Ammon's horn (tissue), 1 donor: ENCODE data around the gene RNF5.
A peak's percentile ranks its signal among the peaks of the same experiment; 100 is the strongest.
"Not testable (repeated sequence)": the region's sequence is repeated elsewhere in the genome, so short reads cannot be mapped to it uniquely, and the experiment has no call there.

ENCODE experiments used
- DNase-seq: peaks from one replicate; pipeline ENCODE4 v3.0.0-alpha.2; 2016; ENCODE audit warnings: low spot score

RNF5 gene, protein sequence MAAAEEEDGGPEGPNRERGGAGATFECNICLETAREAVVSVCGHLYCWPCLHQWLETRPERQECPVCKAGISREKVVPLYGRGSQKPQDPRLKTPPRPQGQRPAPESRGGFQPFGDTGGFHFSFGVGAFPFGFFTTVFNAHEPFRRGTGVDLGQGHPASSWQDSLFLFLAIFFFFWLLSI

DNA sequence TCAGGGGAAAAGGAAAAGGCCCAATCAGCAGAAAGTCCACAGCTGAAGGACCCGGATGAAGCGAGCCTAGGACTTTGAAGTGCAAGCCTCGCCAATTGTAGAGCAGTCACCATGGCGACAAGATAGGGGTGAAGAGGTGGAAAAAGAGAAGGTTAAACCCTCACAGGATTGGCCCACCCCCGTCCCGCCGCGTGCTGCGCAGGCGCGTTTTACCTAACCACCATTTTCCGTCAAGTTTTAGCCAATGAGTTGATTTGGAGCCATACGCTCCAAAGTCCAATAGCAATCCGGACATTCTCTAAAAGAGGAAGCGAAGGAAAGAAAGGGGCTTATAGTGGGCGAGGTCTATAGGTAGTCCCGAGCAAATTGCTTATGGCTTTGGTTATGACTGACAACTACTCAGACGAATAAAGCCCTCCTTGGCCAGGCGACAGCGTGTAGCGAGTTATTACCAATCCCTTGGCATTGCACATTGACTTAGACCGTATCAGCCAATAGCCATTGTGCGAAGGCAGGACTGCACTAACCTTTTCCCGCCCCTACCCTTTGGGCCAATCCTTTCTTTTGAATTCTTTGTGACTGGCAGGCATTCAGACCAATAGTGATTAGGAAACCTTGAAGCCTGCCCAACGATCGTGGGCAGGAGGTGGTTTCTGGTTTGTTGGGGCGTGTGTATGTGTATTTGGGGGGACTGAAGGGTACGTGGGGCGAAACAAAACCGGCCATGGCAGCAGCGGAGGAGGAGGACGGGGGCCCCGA is at the start of gene RNF5:
Gene RNF5, plus strand, starts transcription at position 618 of the 759 bp plus-strand sequence. Its CDS starts 107 bp downstream, at position 725.
- DNase-seq, result peak; percentile 100

DNA sequence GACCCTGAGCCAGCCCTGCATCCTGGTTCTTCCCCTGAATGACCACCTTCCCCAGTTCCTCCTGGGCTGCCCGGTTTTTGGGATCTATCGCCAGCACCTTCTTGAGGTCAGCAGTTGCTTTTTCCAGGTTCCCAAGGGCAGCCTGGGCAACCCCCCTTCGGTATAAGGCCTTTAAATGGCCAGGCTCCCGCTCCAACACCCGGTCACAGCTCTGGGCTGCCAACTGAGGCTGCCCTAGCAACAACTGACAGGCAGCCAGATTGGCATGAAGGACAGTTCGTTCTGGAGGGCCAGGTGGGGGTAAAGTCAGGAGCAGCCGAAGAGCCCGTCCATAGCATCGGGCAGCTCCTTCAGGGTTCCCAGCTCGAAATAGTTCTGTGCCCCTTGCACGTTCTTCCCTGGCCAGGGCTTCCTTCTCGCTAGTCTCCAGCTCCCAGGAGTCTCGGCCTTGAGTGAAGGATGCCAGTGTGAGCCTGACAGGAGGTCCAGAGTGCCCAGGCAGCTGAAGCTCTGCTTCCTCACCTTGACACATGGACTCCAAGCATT is 49.4 kb upstream of the RNF5 start:
- no peak for DNase-seq

DNA sequence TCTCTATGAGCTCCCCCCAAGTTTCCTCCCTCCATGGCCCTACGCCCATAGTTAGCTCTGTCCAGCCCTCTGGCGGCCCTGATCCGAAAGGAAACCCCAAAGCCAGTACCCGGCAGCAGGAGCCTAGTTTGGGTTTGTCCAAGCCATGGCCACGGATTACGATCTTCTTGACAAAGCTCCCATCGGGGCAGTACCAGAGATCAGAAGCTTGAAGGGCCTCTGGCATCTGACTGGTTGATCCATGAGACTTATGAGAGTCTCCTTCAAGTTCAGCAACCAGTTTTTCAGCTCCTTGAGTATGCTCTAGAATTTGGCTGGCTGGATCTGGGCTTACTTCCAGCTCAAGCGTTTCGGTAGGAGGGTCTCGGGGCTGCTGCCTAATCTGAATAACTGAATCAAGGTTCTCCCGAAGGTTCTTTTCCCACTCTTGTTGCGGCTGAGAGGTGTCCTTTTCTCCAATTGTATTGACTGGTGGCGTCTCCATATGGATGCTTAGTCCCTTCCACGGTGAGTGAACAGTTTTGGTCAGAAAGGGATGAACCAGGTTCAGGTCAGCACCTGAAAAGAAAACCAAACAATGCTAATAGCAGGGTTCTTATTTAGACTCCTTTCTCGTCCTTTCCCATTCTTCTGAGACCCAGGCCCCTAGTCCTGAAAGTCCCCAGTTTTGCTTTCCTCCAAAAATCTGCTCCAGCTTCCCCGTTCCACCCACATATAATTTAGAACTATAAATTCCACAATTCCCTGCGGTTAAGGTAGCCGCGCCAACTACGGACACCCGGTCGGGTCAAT is 48.7 kb upstream of the RNF5 start:
- no peak for DNase-seq

DNA sequence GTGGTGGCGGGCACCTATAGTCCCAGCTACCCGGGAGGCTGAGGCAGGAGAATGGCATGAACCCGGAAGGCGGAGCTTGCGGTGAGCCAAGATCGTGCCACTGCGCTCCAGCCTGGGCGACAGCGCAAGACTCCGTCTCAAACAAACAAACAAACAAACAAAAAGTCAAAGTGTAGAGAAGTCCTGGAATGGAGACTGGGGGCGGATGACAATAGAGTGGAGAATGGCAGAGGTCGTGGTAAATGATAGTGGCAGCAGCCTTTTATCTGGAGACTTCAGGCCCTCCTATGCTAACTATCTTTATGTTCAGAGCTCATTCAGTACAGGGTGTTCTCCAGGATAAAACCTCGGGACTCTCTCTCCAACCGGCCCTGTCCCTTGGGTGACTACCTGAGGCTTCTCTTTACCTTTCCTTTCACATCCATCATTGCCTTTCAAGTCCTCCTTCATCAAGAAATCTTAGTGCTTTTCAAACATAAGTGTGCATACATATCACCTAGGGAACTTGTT is 46.7 kb upstream of the RNF5 start:
- DNase-seq, result no peak

GRCh38 chr6:32132110-32132509 is 46.1 kb upstream of the RNF5 start:
- DNase-seq, result no peak

DNA sequence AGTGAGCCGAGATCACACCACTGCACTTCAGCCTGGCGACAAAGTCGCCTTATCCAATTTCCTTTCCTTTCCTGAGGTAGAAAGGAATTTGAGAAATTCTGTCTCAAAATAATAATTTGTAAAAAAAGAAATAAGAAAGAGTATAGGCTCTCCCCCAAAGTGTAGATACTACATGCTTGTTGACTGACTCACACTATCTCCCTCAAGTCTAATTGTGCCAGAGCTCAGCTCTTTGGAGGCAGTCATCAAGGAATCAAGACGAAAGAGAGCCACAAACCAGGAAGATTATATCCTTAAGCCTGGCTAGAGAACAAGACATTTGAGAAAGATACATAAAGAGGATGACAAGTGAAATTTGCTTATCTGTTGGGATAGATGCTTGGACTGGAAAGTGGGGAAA is 44.4 kb upstream of the RNF5 start:
- DNase-seq, result no peak

- no peak for DNase-seq
Measured at GRCh38 chr6:32137454-32137853, 40.8 kb upstream of the RNF5 start.

GRCh38 chr6:32139590-32139989 is 38.6 kb upstream of the RNF5 start:
- DNase-seq, result no peak

DNA sequence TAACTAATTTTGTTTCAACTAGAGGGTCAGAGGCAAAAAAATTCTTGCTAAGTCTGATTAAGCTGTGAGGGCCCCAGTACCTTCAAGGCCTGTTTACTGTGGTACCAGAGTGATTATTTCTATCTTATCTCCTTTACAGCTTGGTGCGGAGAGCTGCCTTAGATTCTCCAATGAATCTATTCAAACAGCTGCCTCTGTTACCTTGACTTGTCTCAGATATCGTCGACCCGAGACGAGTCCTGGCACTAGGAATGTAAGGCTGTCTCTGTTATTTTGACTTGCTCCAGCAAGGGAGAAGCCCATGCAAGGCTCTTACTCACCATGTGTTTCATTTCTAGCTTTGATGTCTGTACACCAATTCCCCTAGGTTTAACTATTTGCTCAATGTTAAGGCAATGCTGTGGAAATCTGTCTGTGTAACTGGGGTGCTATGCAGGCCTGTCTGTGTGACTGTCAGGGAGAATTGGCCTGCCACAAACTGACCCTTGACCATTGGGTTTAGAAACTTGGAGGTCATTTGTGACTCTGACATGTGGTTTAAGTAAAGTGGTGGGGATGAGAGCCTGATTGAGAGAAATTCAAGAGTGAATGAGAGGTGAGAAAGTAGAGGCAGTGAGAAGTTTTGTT is 37.7 kb upstream of the RNF5 start:
- no peak for DNase-seq

DNA sequence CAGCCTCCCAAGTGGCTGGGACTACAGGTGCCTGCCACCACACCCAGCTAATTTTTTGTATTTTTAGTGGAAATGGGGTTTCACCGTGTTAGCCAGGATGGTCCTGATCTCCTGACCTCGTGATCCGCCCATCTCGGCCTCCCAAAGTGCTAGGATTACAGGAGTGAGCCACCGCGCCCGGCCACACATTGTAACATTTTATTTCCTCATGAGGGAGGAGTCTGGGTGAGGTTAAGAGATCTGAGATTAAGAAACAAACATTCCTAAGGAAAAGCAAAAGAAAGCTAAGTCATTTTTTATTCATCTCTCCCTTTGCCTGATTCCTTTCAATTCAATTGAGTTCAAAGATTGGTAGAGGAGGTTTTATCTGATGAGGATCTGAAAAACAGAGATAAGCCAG is 34.0 kb upstream of the RNF5 start:
- DNase-seq, result not testable (repeated sequence)

DNA sequence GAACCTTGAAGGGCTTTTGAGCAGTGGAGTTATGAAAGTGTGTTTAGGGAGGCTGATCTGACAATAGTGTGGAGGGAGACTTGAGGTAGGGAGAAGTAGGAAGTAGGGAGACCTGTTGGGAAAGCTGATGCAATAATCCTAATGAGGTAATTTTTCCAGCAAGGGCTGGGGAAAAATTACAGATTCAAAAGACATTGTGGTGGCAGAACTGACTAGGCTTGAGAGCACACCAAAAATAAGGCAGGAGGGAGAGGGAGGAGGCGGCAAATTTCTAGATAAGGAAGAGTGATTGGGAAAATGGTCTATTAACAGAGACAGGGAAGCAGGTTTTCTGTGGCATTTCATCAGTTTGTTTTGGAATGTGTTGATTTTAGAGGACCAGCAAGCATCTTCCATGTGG is 31.9 kb upstream of the RNF5 start:
- no peak for DNase-seq

- DNase-seq, result no peak
Measured at GRCh38 chr6:32146687-32147086, 31.5 kb upstream of the RNF5 start.

- no peak for DNase-seq
Measured at GRCh38 chr6:32147401-32148132, 30.6 kb upstream of the RNF5 start.

GRCh38 chr6:32148289-32149091 is 29.7 kb upstream of the RNF5 start:
- DNase-seq, result peak; percentile 41

DNA sequence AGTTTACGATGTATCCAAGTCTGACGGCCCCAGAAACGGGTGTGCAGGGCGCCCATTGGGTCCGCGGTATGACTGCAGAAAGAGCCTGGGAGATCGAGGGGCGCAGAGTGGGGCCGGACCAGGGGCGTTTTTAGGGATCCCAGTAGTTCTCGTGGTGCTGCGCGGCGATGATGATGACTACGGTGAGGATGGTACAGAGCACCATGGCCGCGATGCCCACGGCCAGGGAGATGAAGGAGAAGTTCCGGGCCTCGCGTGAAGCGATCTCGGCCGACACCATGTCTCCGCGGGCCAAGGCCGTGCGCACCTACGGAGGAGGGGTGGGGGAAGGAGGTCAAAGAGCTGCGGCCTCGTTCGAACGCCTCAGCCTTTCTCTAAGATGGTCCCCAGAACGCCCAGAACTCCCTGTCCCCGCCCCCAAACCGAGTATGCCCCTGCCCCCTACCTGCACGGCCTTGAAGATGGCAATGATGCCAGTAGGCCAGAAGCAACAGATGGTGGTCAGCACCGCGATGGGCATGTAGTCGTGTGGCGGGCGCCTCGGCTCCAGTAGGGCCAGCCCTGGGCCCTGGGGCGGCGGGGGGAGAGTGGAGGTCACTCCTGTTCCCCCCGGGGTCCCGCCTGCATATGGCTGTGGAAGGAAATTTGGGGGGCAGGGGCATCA is 29.0 kb upstream of the RNF5 start:
- no peak for DNase-seq

GRCh38 chr6:32149932-32150870 is 28.0 kb upstream of the RNF5 start:
- DNase-seq, result no peak

- DNase-seq, result no peak
Measured at GRCh38 chr6:32151181-32151862, 26.9 kb upstream of the RNF5 start.
